Skin epidermis (tissue), 12 donors: ENCODE measurements around the gene MEIOSIN.

Experiments used
- H3K27ac ChIP-seq, 21 experiments: fragments of 200-600 bp; sonication (generic) in 11 of 21; one replicate each; pipeline ENCODE4 v1.5.0; 2020; ENCODE audit warnings: mild to moderate bottlenecking in 3 of 21, inconsistent platforms in 2 of 21, moderate library complexity in 2 of 21
- H3K4me3 ChIP-seq, 7 experiments: fragments of 200-600 bp; sonication (generic) in 2 of 7; one replicate each; pipeline ENCODE4 v1.5.0; 2020; ENCODE audit warnings: inconsistent platforms in 2 of 7, mild to moderate bottlenecking in 2 of 7, moderate library complexity in 1 of 7

The MEIOSIN gene

DNA sequence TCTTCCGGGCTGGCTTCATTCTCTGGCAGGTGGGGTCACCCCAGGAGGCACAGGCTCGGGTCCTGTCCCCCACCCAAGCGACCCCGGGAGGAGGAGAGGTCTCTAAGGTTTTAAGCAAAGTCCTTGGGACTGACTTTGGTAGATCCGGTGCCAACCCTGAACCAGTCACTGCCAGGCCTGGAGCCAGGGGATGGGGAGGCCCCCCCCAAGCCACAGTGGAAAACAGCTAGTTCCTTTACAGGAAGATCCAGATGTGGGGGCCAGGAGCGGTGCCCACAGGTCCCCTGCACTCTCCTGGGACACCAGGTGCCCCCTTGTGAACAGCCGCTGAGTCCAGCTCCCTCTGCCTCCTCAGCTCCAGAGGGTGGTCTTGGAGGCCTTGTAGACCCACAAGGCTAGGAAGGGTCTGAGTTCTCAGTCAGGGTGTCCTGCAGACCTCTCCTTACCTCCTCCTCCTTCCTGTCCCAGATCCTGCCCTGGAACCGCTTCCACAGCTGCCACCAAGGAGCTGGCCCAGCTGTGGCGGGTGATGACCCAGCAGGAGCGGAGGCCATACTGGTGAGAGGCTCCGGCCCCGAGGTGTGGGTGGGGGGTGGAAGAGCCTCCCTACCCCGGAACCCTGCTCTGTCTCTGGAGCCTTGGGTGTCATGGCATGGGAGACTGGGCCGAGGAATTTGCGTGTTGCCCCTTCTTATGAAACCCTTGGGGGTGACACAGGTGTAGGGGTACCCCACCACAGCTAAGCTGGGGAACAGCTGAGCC, 29.8 kb downstream of the MEIOSIN start:
- no peak overlapping the region for H3K27ac ChIP-seq
- no peak overlapping the region for H3K4me3 ChIP-seq

DNA sequence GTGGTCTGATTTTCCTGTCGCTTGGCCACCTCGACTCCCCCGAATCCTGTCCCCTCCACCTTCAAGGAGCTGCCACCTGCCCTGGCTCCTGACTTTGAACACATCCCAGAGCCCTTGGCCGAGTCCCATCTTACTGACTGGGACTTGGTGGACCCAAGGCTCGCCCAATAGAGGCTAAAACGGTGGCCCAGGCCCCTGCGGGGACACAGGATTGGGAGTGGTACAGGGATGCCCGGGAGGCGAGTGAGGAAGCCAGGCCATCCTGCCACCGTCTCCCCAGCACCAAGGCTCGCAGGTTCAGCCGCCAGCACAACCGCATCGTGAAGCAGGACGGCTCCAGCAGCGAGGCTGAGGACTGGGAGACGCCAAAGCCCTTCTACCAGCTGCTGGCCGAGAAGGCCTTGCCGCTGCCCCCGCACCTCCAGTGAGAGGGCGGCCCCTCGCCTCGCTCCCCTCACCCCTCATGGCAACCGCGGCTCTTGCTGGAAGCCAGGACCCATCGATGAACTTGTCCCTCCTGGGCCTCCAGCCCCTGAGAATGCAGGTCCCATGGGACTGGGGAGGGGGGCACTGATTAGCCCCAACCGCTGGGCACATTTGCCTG, 30.6 kb downstream of the MEIOSIN start:
- no peak overlapping the region for H3K27ac ChIP-seq
- no peak overlapping the region for H3K4me3 ChIP-seq

DNA sequence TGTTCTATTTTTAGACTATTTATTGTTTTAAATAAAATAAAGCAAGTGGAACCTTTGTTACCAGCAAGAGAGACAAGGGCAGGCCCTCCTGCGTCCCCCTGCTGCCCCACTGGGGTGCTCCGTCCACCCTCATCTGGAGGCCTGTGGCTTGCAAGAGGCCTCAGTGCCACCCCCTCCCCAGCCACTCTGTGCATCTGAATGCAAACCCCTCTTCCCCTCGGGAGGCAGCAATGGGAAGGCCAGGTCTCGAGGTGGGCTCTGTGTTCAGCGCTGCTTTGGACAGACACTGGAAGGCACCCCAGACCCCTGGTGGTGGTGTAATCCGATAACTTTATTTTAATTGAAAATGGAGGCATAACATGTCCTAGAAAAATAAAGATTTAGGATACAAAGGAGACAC, 31.2 kb downstream of the MEIOSIN start:
- Histone ChIP-seq H3K4me3 (no peak overlapping the region), H3K27ac (no peak overlapping the region)

DNA sequence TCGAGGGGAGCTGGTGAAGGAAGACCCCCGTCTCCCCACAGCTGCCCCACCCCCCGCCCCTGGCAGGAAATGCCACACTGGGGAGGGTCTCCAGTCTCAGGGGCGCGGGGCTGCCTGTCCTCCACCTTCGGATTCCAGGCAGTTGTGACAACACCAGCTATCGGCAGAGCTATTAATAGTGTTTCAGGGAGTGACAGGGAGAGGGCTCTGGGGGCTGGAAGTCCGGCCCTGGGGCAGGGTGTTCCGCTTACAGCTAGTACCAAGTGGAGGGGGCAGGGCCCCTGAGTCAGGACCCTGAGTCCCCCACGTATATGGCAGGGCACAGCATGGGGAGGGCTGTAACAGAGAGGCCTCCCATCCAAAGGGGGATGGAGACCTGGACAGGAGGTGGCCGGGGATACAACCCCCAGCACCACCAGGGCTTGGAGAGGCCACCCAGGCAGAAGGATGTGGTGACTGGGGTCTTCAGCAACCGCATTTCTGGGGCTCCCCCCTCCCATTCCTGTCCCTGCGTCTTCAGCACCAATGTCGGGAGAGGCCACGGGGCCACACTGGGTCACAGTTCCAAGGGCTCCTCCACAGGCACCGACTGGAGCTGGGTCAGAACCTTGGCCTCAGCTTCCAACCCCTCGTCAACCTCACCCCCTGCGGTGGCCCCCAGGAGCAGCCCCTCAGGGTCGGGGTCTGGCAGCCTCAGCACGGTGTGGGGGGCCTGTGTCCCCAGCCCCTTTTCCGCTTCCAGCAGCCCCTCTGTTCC, 31.9 kb downstream of the MEIOSIN start:
- H3K27ac ChIP-seq = peak overlapping the region in 1 of 21 experiments; percentile 72
- no peak overlapping the region for H3K4me3 ChIP-seq

DNA sequence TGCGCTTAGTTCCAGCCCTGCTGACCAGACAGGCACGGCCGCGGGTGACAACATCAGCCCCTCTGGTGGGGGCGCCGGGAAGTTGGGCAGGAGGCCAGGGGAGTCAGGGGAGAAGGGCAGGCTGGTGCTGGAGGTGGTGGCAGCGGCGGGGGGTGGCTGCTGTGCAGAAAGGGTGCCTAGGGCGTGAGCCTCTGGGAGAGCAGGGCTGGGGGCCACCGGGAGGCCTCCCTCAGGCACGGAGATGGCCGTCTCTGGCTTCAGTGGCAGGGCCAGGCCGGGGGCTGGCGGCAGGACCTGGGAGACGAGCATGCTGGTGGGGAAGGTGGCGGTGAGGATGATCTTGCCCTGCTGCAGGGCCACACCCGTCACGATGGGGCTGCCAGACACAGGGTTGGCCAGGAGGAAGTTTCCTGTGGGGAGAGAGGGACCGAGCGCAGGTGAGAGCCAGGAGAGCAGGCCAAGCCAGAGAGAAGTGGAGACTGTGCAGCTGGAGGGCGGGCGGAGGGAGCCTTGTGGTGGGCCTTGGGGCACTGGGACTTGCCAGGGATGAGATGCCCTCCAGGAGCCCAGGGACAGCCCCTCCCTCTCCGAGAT, 32.6 kb downstream of the MEIOSIN start:
- H3K4me3 ChIP-seq = no peak overlapping the region

DNA sequence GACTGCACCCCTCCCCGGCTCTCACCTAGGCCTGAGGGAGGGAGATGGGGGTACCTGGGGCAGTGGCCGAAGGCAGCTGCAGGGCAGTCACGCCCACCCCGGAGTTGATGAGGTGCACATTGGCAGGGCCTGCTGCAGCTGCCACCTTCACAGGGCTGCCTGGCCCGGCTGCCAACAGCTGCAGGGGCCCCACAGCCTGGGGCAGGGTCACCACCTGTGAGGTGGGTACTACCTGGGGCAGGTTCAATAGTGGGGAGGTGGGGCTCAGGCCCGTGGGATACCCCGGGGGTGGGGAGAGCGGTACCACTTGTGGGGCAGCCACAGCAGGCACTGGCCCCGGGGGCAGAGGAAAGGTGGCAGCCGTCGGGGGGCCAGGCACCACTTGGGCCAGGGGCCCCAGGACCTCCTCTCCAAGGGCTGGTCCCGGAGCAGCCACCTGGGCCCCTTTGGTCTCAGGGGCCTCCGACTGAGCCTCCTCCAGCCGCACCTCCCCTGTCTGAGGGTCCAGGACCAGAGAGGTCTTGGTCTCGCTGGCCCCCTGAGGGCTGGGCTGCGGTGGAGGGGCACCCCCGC, 33.1 kb downstream of the MEIOSIN start:
- peak overlapping the region in 5 of 7 experiments; percentile 49 to 78 (median 74) for H3K4me3 ChIP-seq

More for the DNA sequence above, 32.6 kb downstream of the MEIOSIN start:
- peak overlapping the region in 7 of 21 experiments; percentile 72 to 88 (median 84) for H3K27ac ChIP-seq

DNA sequence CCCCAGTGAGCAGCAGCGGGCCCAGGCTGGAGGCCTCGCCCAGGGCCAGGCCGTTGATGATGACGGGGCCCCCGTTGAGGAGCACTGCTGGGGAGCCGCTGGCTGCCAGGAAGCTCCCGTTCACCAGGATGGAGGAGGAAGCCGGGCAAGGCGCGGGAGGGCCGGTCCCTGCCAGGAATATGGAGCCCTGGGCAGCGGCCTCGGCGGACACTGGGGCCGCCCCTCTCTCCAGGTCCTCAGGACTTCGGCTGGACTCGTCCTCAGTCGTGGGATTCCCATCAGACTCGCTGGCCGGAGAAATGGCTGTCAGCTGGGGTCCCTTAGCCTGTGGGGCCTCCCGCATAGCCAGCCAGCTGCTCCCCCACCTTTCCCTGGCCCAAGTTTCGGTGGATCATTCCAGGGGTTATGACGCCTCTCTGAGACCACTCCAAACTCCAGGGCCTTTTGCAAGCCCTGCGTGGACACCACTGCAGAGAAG, 33.7 kb downstream of the MEIOSIN start:
- H3K4me3 ChIP-seq = peak overlapping the region; percentile 49 to 79 (median 74)
- peak overlapping the region in 19 of 21 experiments; percentile 67 to 97 (median 89) for H3K27ac ChIP-seq

More for the DNA sequence above, 33.1 kb downstream of the MEIOSIN start:
- peak overlapping the region in 18 of 21 experiments; percentile 67 to 97 (median 88) for H3K27ac ChIP-seq

DNA sequence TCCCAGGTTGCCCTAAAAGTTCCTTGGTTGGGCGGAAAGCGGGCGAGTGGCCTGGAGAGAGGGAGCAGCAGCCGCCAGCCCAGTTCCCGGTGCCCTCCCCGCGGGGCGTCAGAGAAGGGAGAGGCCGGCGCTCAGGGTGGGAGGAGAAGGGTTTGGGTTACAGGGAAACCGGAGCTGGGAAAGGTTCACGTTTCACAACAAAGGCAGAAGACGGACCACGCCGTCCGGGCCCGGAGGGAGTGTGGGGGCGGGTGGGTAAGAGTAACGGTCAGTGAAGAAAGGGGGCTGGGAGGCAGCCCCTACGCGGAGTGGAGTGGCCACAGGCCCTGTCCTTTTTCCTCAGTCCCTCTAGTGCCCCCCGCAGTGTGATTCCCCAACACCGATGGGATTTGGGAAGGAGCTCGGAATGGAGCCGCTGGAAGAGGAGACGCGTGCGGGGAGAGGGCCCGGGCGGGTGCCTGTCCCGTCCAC, 34.2 kb downstream of the MEIOSIN start:
- Histone ChIP-seq H3K4me3 (peak overlapping the region; percentile 49 to 79 (median 74)), H3K27ac (peak overlapping the region in 20 of 21 experiments; percentile 72 to 97 (median 89))

DNA sequence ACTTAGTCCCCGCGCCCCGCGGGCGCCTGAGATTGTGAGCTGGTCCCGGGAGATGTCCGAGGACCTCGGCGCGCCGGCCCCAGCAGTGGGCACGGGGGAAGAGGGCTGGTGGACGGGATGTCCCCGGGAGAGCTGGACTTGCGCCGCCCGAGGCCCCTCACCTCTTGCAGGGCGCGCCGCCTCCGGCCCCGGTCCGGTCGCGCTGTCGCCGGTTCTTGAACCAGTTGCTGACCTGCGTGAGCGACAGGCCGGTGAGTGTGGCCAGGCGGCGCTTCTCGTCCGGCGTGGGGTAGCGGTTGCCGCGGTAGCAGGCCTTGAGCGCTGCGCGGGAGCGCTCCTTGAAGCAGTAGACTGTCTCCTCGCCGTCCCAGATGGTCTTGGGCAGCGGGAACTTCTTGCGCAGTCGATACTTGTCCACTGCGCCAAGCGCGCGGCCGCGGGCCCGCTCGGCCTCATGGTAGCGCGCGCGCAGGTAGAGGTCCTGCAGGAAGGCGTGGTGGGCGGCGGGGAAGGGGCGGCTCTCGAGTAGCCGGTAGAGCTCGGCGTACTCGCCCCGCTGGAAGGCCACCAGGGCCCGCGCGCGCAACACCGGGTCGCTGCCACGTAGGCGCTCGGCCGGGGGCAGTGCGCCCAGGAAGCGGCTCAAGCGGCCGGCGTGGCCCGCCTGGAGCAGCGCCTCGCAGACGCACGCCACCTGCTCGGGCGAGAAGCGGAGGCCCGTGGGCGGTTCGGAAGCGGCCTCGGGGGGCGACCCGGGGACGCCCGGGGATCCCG, 34.8 kb downstream of the MEIOSIN start:
- Histone ChIP-seq H3K27ac (peak overlapping the region; percentile 57 to 97 (median 89)), H3K4me3 (peak overlapping the region; percentile 49 to 79 (median 74))

DNA sequence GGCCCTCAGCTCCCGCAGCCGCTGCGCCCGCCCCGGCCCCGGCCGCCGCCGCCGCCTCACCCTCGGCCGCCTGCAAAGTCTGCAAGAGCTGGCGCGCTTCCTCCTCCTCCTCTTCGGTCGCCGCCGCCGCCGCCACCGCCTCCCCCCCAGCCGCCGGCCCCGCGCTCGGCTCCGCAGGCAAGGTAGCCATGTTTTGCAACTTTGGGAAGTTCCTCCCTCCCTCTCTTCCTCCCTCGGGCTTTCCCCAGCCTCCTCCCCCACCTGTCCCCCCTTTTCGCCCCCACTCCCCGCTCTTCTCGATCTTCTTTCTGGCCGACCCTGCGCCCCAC, 35.4 kb downstream of the MEIOSIN start:
- H3K27ac ChIP-seq = peak overlapping the region; percentile 57 to 97 (median 89)
- H3K4me3 ChIP-seq = peak overlapping the region; percentile 49 to 79 (median 74)

DNA sequence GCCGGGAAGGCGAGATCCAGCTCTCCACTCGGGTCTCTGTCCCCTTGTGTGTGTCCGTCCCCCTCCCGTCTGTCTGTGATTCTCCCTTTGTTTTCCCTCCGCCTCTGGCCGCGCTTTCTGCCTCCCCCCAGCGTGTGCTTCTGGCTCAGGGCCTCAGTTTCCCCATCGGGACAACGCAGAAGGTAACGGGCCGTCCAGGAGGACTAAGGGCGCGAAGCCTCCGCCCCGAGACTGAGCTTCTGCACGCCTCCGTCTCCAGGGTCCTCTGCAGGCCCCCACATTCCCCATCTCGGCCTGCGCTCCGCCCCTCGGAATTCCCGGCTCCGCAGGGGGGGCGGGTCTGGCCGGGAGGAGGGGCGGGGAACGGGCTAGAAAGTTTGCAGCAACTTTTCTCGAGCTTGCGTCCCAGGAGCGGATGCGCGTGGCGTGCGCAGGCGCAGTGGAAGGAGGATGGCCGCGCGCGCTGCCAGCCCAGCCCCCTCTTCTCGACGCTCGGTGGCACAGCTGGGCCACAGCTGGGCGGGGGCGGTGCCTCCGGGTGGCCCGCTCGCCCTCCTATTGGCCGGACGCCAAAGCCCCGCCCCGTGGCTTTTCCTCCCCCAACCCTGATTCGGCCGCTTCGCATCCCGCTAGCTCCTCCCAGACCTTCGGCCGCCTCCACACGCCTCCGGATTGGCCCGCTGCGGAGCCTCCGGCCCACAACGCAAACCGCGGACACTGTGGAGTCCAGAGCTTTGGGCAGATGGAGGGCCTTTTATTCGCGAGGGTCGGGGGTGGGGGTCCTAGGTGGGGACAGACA, 35.9 kb downstream of the MEIOSIN start, which contains the start of gene SIX5:
SIX5 (minus strand) TSS at position 269 of the 799 bp plus-strand sequence. CDS start 408 bp downstream, outside the sequence.
- peak within 1 kb of the TSS; percentile 57 to 97 (median 89) for H3K27ac ChIP-seq
- H3K4me3 ChIP-seq = peak within 1 kb of the TSS; percentile 49 to 79 (median 74)

DNA sequence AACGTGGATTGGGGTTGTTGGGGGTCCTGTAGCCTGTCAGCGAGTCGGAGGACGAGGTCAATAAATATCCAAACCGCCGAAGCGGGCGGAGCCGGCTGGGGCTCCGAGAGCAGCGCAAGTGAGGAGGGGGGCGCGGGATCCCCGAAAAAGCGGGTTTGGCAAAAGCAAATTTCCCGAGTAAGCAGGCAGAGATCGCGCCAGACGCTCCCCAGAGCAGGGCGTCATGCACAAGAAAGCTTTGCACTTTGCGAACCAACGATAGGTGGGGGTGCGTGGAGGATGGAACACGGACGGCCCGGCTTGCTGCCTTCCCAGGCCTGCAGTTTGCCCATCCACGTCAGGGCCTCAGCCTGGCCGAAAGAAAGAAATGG, 36.6 kb downstream of the MEIOSIN start:
- Histone ChIP-seq H3K27ac (peak overlapping the region in 20 of 21 experiments; percentile 28 to 97 (median 78)), H3K4me3 (peak overlapping the region; percentile 49 to 79 (median 74))

DNA sequence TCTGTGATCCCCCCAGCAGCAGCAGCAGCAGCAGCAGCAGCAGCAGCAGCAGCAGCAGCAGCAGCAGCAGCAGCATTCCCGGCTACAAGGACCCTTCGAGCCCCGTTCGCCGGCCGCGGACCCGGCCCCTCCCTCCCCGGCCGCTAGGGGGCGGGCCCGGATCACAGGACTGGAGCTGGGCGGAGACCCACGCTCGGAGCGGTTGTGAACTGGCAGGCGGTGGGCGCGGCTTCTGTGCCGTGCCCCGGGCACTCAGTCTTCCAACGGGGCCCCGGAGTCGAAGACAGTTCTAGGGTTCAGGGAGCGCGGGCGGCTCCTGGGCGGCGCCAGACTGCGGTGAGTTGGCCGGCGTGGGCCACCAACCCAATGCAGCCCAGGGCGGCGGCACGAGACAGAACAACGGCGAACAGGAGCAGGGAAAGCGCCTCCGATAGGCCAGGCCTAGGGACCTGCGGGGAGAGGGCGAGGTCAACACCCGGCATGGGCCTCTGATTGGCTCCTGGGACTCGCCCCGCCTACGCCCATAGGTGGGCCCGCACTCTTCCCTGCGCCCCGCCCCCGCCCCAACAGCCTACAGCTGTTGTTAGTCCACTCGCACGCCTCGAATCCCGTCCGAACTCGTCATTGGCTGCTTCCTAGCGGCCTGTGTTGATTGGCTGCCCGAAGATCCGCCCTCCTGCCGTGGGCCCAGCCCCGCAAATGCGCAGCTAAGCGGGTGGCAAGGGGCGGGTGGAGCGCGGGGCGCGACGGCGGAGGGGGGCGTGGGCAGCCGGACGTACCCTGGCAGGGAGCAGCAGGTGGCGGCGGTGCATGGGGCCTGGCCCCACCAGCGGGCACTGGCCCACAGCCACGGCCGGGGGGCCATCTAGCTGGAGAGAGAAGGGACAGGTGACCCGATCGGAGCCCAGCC, 37.2 kb downstream of the MEIOSIN start:
- peak overlapping the region in 20 of 21 experiments; percentile 28 to 97 (median 78) for H3K27ac ChIP-seq
- peak overlapping the region; percentile 49 to 79 (median 74) for H3K4me3 ChIP-seq

DNA sequence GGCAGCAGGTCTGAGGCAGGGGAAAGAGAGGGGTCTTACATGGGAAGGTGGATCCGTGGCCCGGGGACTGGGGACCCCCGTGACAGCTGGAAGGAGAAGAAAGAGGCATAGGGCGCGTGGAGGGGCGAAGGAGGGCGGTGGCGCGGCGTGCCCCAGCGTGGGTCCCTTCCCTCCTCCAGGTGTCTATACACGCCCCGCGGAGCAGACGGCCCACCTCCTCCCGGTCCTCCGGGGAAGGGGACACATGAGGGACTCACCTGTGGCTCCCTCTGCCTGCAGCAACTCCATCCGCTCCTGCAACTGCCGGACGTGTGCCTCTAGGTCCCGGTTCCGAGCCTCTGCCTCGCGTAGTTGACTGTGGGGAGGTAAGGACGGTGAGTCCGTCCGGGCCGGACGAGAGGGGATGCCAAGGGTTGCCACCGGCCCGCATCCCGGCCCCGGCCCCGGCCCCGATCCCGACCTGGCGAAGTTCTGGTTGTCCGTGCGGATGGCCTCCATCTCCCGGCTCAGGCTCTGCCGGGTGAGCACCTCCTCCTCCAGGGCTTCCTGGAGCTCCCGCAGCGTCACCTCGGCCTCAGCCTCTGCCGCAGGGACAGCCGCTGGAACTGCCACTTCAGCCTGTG, 38.2 kb downstream of the MEIOSIN start:
- Histone ChIP-seq H3K27ac (peak overlapping the region in 5 of 21 experiments; percentile 12 to 84 (median 65)), H3K4me3 (peak overlapping the region in 1 of 7 experiments; percentile 78)

DNA sequence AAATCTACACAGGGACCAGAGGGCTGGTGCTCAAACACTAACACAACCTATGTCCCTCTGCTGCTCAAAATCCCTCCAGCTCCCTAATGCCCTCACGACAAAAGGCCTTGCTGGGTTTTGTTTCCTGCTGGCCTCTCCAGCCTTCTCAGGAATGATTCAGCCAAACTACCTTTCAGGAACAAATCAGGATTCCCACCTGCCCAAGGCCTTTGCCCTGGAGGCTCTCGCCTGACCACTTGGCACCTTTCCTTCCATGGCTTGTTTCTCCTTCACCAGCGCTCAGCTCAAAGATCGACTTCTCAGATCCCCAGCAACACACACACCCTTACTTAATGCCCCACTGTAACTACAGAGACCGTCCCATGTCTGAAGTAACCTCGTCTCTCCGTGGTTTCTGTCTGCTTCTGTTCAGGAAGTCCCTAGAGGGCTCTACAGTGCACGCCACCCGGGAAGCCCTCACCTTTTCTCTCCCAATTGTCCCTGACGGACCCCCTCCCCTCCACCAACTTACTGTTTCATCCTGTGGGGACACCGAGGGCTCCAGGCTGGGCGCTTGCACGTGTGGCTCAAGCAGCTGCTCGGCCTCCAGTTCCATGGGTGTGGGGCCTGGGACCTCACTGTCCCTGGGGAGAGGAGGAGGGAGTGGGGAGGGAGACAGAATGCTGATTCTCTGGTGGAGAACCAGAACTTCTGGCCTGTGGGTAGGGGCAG, 39.0 kb downstream of the MEIOSIN start:
- Histone ChIP-seq H3K4me3 (no peak overlapping the region), H3K27ac (no peak overlapping the region)

DNA sequence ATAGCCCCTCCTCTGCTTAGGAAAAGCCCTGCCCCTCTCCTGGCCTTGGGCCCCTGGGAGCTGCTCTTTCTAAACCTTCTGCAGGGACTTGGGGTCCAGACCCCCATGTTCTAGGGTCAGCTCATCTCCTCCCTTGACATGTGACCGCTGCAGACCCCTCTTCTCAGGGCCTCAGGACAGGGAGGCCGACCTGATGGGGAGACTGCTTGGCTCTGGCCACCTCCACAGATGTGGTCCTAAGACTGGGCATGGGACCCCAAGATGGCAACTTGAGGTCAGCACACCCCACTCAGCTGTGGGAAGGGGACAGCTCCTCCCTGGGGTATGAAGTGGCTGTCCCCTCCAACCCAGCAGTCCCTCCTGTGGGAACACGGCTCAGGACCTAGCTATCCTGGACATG, 39.7 kb downstream of the MEIOSIN start:
- H3K27ac ChIP-seq = no peak overlapping the region

More for the DNA sequence above, 39.7 kb downstream of the MEIOSIN start:
- no peak overlapping the region for H3K4me3 ChIP-seq
